NCI-H774 (cell line): ENCODE measurements around the gene EVA1A.
A peak's percentile ranks its signal among the peaks of the same experiment; 100 is the strongest.

Experiments
- DNase-seq: peaks from one replicate; lab custom pipeline; 2025; lab: John Stamatoyannopoulos, UW

EVA1A gene, protein sequence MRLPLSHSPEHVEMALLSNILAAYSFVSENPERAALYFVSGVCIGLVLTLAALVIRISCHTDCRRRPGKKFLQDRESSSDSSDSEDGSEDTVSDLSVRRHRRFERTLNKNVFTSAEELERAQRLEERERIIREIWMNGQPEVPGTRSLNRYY

DNA sequence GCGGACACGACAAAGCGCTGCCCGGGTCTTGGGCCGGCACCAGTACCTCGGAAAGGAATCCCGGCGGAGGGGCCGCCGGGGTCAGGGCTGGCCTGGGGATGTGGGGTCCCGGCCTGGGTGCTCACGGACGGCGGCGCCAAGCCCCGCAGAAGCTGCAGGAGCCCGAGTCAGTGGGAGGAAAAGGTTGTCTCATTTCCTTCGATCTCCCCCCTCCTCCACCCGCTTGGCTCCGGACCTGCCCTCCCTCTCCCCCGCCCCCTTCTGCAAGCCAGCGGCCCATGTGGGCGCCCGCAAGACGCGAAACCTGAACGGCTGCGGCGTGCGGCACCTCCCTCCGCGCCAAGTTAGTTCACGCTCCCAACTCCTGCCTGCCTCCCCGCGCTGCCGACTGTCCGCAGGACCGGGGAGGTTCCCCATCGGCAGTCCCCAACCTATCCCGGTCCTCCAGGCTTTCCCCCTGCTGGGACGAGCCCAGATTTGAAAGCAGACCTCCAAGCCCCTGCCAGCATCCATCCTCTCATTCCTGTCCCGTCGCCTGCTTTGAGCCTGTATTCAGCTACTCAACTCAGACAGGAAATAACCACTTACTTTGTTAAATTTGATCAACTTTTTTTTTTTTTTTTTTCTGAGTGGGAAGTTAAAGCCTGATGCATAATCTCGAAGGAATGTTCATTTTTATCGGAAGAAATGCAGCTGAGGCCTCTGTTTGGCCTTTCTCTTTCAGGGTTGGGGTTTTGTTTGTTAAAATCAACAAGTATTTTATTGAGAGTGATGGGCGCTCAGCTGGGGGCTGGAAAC lies at the start of gene EVA1A:
TSS of gene EVA1A (minus strand) at position 172 of the 798 bp plus-strand sequence. CDS start 42,799 bp downstream, outside the sequence.
- peak; percentile 12 for DNase-seq

DNA sequence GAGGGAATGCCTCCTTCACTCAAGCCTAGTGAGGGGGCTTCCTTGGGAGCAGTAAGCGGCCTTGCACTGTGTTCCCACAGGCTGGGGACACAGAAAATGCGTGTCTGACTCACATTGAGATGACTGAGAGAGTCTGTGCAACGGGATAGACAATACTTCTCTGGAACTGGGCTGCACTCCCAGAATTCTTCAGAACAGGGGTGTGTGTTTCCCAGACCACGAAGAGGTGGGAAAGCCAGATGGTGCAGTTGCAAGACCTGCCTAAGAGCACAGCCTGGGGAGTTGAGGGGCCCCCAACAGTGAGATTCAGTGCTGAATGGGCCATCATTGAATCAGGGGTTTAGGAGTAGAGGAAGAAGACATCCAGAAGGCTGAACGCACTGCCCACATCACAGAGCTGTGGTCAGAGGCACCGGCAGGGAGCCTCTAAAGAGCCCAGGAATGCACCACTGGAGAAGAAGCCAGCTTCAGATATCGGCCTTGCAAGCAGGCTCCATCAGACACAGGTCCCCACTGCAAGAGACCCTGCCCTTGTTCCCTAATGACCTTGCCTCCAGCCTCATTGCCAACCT lies 49.3 kb upstream of the EVA1A start:
- DNase-seq, result no peak

GRCh38 chr2:75609334-75609689 lies 48.6 kb upstream of the EVA1A start:
- DNase-seq, result no peak

DNA sequence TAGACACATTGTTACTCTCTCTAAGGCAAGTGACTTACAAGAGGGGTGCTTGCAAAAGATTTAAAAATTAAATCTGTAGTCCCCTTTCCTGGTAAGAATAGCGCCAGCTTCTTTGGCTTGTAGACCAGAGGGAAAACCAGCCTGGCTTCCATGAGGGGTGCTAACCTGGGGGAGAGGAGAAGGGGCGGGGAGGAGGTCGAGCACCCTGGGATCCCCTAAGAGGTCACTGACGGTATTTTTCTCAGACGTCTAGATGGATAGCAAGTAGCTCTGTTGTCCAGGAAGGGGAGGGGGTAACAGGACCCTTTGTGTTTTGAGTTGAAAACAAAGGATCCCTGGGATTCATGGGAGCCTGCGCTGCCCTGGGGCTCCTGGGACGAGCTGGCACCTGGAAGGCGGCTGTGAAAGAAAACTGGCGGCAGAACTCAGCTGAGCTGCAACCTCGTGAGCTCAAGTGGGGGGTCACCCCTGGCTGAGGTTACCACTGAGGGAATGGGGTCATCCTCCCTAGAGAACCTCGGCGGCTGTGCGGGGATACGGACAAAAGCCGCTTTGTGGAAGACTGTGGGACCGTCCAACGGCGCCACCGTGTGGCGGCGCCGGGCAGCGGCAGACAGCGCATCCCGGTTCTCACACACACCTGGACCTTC lies 48.1 kb upstream of the EVA1A start:
- peak; percentile 60 for DNase-seq

DNA sequence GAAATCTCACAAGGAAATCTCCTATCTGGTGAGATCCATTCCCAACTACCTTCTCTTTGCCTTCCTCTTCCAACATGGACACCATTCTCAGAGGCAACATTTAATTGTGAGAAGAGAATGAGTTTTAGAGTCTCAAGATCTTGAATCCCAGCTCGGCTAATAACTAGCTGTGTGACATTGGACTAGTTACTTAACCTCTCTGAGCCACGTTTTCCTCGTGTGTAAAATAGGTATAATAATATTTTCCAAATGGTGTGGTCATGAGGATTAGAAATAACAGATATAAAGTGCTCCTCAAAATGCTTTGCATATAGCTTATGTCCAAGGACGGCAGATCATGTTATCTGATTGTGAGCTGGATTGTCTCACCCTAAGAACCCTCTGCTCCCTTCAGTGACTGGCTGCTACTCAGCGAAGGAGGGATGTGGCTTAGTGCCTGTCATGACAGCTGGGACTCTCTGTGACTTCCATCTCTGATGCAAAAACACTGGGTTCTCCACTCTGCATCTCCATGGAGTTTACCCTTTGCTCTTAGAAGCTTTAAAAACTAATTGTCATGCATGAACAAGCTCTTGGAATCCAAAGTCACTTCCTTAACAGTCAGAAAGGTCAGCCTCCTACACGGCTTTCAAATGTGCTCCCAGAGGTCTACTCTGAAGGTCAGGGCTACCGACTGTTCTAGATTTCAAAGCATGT lies 47.4 kb upstream of the EVA1A start:
- no peak for DNase-seq

- DNase-seq, result no peak
These were observed 46.7 kb upstream of the EVA1A start for GRCh38 chr2:75607400-75607798.

DNA sequence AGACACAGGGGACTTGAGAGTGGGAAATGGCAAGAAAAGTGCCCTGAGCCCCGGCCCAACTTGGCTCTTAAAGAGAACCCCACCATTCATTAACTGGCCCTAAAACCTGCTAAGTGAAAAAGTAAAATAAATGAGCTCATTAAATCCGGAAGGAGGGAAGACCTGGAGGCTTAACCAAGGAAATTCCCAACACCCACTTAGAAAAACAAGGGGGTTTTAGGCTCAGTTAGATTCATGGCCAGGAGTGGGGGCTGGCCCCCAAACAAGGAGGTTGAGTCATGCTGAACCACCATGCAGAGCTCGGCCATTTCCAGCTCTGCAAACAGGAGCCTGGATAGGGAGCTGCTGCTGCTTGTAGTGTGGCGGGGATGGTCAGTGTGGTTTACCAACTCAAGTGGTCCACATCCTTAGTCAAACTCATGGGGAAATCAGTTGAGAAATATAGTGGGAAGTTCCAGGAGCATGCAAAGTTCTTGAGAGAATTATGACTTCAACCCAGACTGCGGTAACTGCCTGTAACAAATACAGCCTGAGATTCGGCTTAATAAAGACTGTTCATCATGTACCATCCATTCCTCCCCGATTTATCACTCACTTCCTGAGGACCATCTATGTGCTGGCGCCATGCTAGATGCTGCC lies 46.1 kb upstream of the EVA1A start:
- DNase-seq, result no peak

DNA sequence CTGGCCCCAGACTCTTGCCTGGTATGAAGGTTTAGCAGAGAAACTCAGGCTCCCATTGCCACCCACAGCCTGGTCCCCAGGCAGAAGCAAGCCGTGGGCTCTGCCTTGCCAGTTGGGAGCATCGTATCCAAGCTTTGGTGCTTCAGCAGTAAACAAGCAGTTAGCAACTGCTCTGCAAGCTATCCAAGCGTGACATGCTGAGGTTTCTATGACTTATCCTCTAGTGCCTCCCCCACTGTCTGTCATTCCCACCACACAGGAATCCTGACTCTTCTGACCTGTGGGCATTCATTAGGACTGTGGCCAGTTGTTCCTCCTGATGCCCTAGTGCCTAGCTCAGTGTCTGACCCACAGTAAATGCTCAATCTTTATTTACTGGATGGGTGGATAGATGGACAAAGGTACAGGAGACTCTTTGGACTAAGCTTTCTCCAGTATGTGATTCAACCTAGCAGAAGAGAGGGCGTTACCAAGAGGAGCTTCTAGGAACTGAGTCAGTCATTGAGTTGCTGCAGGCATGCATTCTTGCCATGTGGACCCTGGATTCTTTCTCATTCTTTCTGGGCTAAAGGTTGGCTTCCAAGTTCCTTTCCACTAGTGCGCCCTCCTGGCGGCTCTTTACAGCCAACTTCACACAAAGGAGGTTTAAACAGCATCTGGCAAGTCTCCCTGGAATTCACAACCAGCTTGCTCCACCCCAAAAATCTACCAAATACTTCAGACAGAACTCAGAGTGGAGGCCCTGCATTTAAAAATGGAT lies 45.2 kb upstream of the EVA1A start:
- no peak for DNase-seq

GRCh38 chr2:75604484-75604883 lies 43.7 kb upstream of the EVA1A start:
- DNase-seq, result no peak

DNA sequence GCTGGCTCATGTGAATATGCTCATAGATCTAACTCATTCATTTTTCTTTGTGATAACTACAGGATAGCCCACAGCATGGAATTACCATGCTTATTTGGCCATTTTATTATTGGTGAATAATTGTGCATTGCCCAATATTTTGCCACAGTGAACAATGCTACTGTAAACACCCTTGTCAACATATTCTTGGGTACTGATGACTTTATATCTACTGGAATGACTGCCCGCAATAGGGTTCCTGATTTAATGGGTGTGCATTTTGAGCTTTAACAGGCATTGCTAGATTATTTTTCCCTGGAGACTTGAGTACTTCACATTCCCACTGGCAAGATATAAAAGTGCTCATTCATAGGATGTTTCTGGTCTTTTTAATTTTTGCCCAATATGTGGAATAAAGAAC lies 42.7 kb upstream of the EVA1A start:
- DNase-seq, result no peak

GRCh38 chr2:75602724-75603342 lies 42.1 kb upstream of the EVA1A start:
- no peak for DNase-seq

GRCh38 chr2:75600461-75601011 lies 39.8 kb upstream of the EVA1A start:
- no peak for DNase-seq

- DNase-seq, result no peak
These were observed 37.9 kb upstream of the EVA1A start for GRCh38 chr2:75598589-75599155.

- no peak for DNase-seq
These were observed 37.2 kb upstream of the EVA1A start for GRCh38 chr2:75597949-75598348.

- no peak for DNase-seq
These were observed 36.0 kb upstream of the EVA1A start for GRCh38 chr2:75596784-75597183.

DNA sequence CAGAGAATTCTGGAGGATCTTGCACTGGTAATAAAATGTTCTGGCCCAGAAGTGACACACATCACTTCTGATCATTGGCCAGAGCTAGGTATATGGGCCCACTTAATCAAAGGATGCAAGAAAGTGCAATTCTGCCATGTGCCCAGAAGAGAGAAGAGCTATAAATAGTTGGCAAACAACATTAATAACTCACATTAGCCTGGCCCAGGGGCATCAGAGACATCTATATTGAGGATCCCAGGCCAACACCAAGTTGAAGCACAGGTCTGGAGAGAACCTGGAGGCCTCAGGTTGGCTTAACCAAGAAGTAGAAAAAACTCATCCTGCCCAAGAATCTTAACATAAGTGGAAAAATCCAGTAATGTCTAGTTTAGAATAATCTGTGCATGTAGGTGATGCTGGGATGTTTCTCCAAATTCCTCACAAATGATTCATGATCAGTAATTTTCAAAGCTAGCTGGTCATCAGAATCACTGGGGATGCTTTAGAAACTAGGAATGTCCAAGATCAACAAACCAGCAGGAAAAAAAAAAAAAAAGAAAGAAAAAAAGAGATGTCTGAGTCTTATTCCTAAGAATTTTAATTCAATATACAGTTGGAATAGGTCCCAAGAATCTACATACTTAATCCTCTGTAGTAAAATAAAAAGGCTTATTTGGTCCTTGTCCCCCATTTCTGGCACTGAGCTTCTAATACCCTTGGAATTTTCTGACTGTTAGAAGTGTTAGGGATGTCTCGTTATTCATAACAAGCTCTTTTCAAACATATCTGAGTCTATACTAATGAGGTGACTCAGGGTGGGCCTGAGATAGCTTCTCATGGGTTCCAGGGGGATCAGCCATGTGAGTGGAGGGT lies 35.0 kb upstream of the EVA1A start:
- no peak for DNase-seq

GRCh38 chr2:75594596-75594995 lies 33.9 kb upstream of the EVA1A start:
- no peak for DNase-seq

DNA sequence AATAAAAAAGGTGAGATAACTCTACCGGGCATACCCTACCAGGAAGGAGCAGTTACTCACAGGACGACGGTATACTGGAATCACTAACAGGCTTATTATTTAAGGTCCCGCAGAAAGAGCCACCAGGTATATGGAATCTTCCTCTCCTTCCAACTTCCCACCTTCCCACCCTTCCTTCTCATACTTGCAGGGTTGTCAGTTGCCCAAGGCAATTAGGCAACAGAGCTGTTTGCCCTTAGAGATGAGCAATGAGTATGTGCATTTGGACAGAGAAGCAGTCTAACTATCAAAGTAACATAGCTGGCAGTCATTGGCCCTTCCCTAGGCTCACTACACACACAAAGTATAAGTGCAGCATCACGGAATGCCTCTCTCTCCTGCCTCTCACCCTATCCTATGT lies 32.1 kb upstream of the EVA1A start:
- peak; percentile 24 for DNase-seq

DNA sequence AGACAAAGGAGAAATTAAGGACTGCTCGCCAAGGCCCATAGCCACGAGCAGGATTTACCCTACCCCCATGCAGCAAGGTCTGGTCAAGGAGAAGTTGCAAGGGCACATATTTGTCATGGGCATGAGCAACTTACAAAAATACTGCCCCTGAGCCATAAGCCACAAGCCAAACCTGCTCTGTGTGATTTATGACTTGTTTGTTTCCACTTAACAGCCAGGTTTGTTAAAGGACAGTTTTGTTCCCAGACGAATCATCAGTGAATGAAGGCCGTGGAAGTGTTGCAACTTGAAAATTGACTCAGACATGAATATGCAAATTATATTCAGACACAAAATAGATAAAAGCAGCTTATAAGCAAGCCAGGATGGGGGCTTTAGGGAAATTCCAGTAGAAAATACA lies 31.3 kb upstream of the EVA1A start:
- DNase-seq, result peak; percentile 57
